ENCODE measurements around the gene NPS. TPM values are rescaled to one million over a fixed set of nuclear protein-coding genes. Genes with fewer than 3 reads are reported as not detected.

Gene NPS
- total RNA-seq, 1 experiment from 2014 or later, result not detected

DNA sequence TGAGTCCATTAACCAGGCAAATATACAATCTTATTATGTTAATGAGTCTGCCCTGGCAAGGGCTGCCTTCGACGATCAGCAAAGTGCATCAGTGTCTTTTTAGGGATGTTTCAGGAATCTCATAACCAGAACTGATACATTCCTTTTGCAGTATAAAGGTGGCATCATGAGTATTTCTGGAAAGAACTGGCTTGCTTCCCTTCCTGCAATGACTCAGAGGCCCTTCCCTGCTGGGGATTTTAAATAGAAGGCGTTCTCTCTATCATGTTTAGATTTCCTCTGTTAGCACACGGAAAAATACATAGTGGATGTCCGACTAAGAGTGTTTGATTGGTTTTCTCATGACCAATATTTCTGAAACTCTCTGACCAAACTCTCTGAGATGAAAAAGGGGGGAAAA lies 1.8 kb downstream of the NPS start:
- DNase-seq (ENCODE audit: low read depth), result no peak
- in situ Hi-C loops (cut with HindIII; ENCODE audit: low pct_unique_long_range_greater_than_20kb, low sequenced_read_pairs), result no loop called here

DNA sequence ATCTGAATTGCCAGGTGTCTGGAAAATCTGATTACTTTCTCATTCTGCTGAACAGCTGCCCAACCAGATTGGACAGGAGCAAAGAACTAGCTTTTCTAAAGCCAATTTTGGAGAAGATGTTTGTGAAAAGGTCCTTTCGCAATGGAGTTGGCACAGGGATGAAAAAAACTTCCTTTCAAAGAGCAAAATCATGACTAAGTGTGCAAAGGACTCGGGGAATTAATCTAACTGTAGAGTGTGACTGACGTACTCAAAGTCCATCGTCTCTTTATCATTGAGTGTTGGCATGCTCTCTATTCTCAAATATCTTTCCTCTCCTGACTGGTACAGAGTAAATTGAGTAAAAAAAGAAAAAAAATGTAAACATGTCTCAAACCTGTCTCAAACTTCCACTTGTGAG lies 3.3 kb downstream of the NPS start:
- in situ Hi-C loops (cut with HindIII; ENCODE audit: low pct_unique_long_range_greater_than_20kb, low sequenced_read_pairs), result no loop called here
- no peak for DNase-seq (ENCODE audit: low read depth)

DNA sequence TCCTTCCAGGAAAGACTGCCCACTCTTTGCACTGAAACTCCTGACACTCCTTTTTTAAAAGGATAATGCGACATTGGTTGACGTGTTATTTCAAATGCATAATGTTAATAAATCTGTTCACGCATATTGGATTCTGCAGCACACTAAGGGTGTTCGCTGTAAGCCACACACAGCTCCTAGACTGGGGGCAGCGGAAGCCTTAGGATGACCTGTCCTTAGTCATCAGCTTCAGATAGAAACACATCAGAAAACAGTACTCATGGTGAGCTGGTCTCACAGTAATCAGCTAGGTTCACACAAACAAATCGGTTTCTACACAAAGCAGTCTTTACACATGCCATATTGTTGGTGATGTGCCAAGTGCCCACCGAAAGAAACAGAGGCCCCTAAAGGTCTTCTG lies 4.3 kb downstream of the NPS start:
- in situ Hi-C loops (cut with HindIII; ENCODE audit: low pct_unique_long_range_greater_than_20kb, low sequenced_read_pairs), result no loop called here
- no peak for DNase-seq (ENCODE audit: low read depth)

DNA sequence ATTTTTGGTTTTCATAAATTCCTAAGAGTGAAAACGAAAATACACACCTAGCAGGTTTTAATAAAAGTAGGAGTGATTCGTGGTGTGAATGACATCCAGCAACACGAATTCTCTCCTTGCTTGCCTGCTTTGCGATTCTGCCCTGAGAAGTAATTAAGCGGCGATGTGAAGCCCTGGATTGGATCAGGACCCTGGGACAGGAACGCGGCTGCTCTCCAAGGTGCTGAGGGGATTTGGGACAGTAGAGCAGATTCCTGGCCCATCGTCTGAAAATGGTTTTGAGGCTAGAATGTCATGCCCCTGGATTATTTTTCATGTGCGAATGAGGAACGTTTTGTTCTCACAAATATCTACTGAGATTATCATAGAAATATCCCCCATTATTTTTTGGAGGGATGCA lies 7.8 kb downstream of the NPS start:
- in situ Hi-C loops (cut with HindIII; ENCODE audit: low pct_unique_long_range_greater_than_20kb, low sequenced_read_pairs), result no loop called here
- no peak for DNase-seq (ENCODE audit: low read depth)

DNA sequence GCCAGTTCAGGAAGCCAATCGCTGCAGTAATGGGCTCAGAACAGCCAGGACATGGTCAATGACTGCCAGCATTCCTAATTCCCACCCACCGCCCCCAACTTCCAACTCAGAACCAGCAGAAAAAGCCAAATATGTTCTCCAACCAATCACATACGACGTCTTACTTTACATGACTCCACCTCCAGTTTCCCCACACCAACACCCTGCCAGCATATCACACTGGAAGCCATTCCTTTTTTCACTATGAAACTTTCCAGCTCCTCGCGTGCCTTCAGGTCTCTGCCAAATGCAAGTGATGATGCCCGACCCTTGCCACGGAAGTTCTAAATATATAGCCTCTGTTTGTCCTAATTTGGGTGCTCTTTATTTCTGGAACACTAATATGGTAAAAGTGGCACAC lies 12.5 kb downstream of the NPS start:
- no peak for DNase-seq (ENCODE audit: low read depth)
- in situ Hi-C loops (cut with HindIII; ENCODE audit: low pct_unique_long_range_greater_than_20kb, low sequenced_read_pairs), result no loop called here

DNA sequence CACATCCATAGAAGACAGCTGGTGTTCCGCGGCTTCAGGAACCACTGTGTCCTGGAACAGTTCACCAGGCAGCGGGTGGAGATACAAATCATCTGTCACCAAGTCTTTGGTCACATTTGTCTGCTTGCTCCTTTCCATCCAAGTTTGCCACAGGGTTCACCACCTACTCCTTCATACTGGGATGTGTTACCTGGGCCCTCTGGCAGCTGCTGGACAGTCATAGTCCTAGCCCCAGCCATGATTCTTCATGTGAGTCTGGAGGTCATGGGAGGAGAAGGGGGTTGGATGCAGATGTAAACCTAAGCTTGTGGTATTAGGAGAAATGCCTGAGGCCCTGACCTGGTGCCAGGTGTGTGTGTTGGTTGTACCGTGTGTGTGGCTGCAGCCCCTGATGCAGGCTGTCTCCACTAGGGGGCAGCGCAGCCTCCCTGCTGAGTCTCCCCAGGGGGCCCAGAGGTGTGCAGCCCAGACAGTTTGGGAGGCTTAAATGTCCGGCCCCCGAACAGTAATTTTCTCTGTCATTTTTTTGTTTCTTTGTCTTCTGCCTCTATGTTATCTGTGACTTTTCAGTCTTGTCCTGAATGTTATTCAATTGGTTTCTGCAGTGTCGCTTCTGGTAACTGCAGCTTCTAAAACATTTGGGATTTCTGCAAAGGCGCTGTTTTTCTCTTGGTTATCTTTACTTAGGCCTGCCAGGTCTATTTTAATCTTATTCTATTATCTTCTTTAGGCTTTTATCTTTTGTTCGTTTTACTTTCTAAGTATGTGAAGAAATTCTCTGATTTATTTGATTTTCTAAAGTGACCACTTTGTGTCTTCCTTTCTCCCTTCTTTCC lies 14.8 kb downstream of the NPS start:
- in situ Hi-C loops (cut with HindIII; ENCODE audit: low pct_unique_long_range_greater_than_20kb, low sequenced_read_pairs), result no loop called here
- DNase-seq (ENCODE audit: low read depth), result no peak

DNA sequence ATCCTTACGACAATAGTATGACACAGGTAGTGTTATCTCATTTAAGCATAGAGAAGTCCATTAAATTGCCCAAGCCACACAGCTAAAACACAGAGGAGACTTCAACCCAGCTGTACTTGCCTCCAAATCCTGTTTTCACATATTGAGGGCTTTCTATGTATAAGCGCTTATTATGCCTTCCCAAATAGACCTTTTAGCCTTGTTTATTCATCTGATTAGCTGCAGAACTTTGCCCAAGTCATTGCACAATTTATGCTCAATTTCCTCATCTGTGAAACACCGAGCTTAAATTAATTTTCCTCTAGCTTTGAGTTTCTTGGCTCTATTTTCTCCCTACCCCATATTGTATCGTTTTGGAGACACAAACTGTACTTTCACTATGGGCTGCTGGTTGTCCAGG lies 15.5 kb downstream of the NPS start:
- in situ Hi-C loops (cut with HindIII; ENCODE audit: low pct_unique_long_range_greater_than_20kb, low sequenced_read_pairs), result no loop called here
- DNase-seq (ENCODE audit: low read depth), result no peak

DNA sequence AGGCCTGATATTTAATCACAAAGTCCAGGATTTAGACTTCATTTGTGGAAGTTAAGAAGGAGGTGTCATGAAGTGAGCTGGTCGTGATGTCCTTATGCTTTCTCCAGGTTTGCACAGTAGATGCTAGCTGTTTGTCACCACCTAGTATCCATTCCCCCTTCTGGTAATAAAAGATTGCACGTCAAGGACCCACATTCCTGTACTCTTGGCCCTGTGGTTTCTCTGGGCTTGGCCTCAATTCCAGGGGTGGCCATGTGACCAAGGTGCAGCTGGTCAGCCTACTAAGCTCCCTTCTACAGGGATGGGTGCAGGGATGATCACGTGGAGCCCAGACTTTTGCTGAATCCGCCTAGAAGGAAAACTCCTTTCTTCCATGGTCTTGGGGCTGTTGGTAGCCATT lies 16.5 kb downstream of the NPS start:
- DNase-seq (ENCODE audit: low read depth), result no peak
- in situ Hi-C loops (cut with HindIII; ENCODE audit: low pct_unique_long_range_greater_than_20kb, low sequenced_read_pairs), result no loop called here

DNA sequence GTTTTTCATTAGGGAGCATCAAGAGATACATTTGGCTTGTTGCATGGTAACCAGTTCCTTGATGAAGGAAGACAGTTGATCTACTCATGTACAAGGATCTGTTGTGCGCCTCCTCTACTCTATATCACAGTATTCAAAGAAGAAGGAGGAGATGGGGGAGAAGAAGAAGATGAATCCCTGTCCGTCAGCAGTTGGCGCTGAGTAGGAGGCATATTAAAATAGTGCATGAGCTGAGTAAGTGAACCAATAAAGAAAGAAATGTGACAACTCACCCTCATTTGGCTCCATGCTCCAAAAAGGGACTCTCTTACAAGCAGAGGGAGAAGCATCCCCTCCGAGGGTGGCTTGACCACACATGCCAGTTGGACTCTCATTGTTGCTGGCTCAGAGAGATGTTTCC lies 20.1 kb downstream of the NPS start:
- in situ Hi-C loops (cut with HindIII; ENCODE audit: low pct_unique_long_range_greater_than_20kb, low sequenced_read_pairs), result no loop called here
- no peak for DNase-seq (ENCODE audit: low read depth)

DNA sequence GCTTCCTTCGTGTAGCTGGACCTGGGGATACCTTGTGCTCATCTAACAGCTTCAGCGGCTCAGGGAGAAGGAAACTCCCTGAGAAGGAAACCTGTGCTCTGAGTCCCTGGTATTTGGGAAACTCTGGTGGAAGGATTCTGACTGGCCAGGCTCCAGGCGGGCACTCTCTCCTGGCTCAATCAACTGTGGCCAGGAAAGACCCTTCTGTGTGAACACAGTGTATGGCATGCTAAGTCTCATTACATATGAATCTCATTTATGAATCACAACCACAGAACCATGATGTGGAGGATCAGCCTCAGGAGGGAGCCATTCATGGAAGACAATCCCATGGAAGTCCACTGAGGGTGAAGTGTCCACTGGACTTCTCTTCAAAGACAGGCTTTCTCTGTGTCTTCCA lies 20.9 kb downstream of the NPS start:
- no peak for DNase-seq (ENCODE audit: low read depth)
- in situ Hi-C loops (cut with HindIII; ENCODE audit: low pct_unique_long_range_greater_than_20kb, low sequenced_read_pairs), result no loop called here

DNA sequence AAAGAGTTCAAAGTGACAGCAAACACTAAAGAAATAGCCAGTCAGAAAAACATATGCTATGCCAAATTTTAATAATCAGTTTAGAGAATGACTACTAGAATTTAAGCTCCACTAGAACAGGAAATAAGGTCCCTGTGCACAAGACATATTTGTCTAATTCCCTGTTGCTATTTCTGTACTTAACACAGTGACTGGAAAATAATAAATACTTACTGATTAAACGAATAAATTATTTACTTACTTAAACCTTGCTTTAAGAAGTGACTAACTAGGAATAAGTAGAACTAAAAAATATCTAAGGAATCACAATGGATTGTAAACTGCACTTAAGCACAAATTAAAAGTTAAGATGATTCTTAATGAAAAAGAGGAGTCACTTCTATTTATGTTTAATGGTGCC lies 22.3 kb downstream of the NPS start:
- in situ Hi-C loops (cut with HindIII; ENCODE audit: low pct_unique_long_range_greater_than_20kb, low sequenced_read_pairs), result no loop called here
- no peak for DNase-seq (ENCODE audit: low read depth)

DNA sequence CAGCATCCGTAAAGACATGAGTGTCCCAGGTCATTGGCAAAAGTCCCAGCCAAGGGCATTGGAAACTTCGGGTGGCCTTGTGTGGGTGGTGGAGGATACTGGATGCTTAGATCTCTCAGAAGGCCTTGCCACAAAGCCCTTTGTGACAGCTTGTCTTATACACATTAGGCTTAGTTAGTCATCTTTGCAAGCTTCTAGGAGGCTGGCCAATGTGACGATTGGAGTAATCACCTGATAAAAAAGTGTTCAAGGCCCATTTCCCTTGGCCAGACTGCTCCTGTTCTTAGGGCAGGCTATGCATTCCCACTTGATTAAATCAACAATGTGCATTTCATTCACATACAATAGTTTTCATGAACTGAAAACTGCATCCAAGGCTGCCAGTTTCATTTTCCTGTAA lies 26.9 kb downstream of the NPS start:
- DNase-seq (ENCODE audit: low read depth), result no peak
- in situ Hi-C loops (cut with HindIII; ENCODE audit: low pct_unique_long_range_greater_than_20kb, low sequenced_read_pairs), result no loop called here

DNA sequence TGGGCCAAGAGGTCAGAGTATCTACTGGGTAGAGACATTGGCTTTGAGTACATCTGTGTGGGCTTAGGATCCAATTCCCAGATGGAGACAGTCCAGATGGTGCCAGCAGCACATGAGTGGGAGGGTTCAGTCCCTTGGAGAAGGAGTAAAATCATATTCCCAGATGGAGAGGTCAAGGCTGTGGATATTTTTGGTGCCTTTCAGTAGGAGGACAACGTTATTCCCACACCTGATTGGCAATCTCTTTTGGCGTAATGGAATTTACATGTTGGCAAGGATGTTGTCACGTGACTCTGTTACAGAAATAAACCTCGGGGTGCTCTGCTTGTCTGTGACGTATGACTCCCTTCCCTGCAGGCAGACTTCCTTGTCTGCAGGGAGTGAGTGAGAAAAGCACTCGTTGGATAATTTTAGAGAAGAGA lies 27.6 kb downstream of the NPS start:
- in situ Hi-C loops (cut with HindIII; ENCODE audit: low pct_unique_long_range_greater_than_20kb, low sequenced_read_pairs), result no loop called here
- no peak for DNase-seq (ENCODE audit: low read depth)

DNA sequence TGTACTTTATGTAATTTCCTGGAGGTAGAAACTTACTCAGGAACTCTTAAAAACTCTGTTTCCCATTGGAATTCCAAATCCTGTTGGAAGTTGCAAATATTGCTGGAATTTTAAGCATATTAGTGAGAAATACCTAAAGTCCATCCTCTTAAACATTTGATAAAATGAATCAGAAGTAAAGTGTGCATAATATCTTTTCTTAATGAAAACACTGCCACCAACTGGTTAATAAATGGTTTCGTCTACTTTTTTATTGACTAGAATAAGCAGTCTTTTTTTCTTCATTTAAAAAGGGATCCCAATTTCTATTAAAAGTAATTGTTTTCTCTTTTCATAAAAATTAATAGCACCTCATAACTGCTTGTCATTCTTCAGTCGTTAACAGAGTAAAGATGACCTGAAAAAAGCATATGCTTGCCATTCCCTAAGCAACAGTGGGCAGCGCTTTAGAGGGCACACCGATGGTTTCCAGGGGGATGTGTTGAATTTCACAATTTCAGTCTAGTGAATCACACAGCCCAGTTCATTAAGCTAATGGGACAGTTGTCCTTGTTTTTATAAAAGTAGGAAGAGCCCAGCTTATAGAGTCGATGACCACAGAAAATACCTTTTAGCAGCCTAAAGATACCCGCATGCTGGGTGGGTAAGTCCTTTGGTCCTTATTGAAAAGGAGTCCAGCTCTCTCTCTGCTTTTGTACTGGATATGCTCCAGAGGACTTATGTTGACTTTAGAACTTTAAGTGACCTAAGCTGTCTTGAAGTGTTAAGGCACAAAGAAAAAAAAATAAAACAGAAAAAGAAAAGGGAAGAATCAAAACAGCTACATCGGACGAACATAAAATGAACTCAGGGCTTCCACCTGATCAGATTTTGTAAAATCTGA lies 28.5 kb downstream of the NPS start:
- in situ Hi-C loops (cut with HindIII; ENCODE audit: low pct_unique_long_range_greater_than_20kb, low sequenced_read_pairs), result no loop called here
- DNase-seq (ENCODE audit: low read depth), result no peak

DNA sequence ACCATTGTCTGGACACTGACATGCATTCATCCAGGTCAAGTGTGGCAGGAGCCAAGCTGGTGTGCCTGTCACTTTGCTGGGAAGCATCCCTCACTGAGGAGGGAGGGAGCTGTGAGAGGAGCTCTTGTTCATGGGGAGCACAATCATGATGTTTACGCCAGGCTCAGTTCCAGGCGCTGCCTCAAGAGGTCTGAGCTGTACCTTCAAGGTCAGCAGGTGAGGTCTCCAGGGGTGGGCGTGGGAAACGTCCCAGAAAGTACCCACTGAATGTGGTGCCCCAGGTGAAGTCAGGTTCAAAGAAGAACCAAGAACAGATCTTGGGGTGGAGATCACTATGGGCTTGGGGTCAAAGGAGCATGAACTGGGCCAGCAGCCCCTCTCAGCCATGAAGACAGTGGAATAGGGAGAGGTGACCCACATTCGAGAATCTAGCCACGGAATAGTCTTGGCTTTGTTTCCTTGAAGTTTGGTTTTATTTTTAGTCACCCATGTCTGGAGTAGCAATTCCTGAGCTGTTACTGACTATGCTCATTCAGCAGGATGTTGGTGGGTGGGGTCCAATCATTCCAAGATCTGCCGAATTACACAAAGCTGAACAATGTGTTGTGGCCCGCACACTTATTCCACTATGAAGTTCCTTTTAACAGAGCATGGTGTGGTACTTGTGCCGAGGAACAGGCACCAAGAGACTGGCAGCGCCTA lies 29.3 kb downstream of the NPS start:
- in situ Hi-C loops (cut with HindIII; ENCODE audit: low pct_unique_long_range_greater_than_20kb, low sequenced_read_pairs), result no loop called here
- DNase-seq (ENCODE audit: low read depth), result no peak

DNA sequence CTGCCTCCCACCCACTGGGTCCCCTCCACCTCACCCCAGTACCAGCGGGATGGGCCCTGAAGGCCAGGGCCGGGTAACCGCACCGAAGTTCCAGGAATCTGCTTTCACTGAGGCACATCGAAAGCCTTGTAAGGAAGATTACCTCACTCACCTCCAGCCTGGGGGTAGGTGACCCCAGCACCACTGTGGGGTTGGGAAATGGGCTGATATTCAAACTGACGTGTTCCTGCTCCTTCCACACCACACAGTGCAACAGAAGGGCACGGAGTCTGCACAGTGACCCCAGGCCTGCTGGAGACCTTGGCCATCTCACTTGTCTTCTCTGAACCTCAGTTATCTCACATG lies 29.8 kb downstream of the NPS start:
- DNase-seq (ENCODE audit: low read depth), result no peak
- in situ Hi-C loops (cut with HindIII; ENCODE audit: low pct_unique_long_range_greater_than_20kb, low sequenced_read_pairs), result no loop called here

DNA sequence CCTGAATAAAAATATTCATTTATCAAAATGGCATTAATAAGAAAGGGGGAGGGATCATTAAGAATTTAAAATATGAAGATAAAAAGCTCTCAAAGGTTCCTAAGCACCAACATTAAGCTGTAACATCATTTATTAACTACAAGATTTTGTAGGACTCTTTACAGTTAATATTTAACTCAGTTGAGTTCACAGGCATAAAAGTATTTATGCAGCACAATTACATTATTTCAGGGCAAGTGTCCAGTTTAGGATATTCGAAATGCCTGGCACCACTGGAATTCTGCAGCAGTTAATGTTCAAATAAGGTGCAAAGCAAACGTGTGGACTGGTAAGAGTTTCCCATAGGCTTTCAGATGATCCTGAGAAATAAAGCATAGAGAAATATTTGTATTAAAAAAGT lies 30.5 kb downstream of the NPS start:
- in situ Hi-C loops (cut with HindIII; ENCODE audit: low pct_unique_long_range_greater_than_20kb, low sequenced_read_pairs), result no loop called here
- DNase-seq (ENCODE audit: low read depth), result peak; percentile 35

DNA sequence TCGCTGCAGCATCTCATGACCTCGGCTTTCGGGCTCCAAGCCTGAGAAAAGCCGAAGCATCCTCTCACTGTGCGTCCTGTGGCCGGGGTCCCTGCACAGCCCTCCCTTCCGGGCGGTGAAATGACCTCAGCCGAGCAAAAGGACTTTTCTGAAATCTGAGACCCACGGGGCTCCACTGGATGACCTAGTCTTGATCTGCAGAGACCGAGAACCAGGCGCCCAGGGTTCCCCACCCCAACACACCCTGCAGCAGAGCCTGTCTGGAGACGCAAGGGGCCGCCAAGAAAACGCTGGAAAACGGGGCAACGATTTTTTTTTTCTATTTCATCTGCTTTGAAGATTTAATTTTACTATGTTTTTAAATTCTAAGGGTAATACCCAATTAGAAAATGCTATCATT lies 31.7 kb downstream of the NPS start:
- in situ Hi-C loops (cut with HindIII; ENCODE audit: low pct_unique_long_range_greater_than_20kb, low sequenced_read_pairs), result no loop called here
- DNase-seq (ENCODE audit: low read depth), result no peak

DNA sequence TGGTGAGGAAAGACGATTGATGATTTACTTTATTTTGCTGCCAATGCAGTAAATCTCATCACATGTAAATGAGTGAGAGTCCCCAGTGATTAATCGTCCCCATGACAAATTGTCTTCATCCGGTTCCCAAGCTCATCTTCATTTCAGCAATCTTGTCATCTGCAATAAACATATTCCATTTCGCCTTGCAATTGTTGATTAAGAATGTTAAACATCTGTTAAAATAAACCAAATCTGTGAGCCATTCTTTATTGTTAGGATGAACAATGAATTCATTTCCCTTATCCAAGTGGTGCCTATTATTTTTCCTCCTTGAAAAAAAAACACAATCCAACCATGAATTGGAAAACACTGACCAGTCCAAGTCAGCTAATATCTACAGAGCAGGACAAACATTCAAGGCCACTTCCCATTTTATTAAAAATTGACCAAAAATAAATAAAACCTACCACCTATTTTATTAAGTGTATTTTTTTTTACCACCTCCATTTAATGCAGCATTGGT lies 36.5 kb downstream of the NPS start:
- DNase-seq (ENCODE audit: low read depth), result no peak
- in situ Hi-C loops (cut with HindIII; ENCODE audit: low pct_unique_long_range_greater_than_20kb, low sequenced_read_pairs), result no loop called here
